ENCODE results near the gene KRI1. TPM values are rescaled to one million over a fixed set of nuclear protein-coding genes. Genes with fewer than 3 reads are reported as not detected.

The KRI1 gene
- total and polyA plus RNA-seq, 7 donors: 7.2 to 28.9 (median 14.5) TPM

DNA sequence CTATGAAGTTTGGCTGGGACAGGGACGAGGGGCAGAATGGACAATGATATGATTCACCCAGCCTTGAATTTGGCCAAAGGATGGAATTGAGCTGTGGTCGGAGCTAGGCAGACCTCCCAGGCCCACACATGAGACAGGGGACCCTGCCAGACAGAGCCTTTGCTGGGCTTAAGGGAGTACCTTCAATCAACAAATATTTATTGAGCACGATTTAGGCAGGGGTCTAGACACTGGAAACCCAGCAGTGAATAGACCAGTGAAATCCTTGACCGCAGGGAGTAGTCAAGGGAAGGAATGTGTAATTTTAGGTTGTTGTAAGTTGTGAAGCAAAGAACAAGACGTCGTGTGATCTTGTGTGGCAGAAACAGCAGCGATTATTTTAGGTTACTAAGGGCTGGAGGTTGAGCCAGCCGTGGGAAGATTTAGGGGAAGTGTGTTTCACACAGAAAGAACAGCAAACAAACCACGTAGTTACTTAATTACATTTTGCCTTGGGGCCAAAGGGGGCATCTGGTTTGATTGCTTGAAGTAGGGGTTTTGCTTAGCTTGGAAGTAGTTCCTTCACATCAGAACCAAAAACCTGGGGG lies 38.2 kb upstream of the KRI1 start:
- intact Hi-C loops (cut with DNase I): no loop called here
- 22 to 23% methylated on average over 9 of the region's 9 CpGs for WGBS, 2 donors
- DNase-seq: no peak
- TF ChIP-seq, protein P1, sequence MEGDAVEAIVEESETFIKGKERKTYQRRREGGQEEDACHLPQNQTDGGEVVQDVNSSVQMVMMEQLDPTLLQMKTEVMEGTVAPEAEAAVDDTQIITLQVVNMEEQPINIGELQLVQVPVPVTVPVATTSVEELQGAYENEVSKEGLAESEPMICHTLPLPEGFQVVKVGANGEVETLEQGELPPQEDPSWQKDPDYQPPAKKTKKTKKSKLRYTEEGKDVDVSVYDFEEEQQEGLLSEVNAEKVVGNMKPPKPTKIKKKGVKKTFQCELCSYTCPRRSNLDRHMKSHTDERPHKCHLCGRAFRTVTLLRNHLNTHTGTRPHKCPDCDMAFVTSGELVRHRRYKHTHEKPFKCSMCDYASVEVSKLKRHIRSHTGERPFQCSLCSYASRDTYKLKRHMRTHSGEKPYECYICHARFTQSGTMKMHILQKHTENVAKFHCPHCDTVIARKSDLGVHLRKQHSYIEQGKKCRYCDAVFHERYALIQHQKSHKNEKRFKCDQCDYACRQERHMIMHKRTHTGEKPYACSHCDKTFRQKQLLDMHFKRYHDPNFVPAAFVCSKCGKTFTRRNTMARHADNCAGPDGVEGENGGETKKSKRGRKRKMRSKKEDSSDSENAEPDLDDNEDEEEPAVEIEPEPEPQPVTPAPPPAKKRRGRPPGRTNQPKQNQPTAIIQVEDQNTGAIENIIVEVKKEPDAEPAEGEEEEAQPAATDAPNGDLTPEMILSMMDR (IDR thresholded peaks at IDR 0.05): no peak
- peak in 1 of 4 donors; percentile 23 for TF ChIP-seq POLR2AphosphoS5 (IDR thresholded peaks at IDR 0.05)
- peak overlapping the region; percentile 82 to 92 (median 86) for H3K27ac ChIP-seq
- no peaks in the 10 kb centered on the region for H3K9me3 ChIP-seq
- no peaks in the 10 kb centered on the region for H3K36me3 ChIP-seq
- H3K27me3 ChIP-seq: no peaks in the 10 kb centered on the region
- peak overlapping the region in 3 of 4 donors; percentile 92 to 99 (median 95) for H3K4me3 ChIP-seq
- peaks cover 0 to 18% (median 13%) of the 10 kb centered on the region in 4 donors for H3K4me1 ChIP-seq

DNA sequence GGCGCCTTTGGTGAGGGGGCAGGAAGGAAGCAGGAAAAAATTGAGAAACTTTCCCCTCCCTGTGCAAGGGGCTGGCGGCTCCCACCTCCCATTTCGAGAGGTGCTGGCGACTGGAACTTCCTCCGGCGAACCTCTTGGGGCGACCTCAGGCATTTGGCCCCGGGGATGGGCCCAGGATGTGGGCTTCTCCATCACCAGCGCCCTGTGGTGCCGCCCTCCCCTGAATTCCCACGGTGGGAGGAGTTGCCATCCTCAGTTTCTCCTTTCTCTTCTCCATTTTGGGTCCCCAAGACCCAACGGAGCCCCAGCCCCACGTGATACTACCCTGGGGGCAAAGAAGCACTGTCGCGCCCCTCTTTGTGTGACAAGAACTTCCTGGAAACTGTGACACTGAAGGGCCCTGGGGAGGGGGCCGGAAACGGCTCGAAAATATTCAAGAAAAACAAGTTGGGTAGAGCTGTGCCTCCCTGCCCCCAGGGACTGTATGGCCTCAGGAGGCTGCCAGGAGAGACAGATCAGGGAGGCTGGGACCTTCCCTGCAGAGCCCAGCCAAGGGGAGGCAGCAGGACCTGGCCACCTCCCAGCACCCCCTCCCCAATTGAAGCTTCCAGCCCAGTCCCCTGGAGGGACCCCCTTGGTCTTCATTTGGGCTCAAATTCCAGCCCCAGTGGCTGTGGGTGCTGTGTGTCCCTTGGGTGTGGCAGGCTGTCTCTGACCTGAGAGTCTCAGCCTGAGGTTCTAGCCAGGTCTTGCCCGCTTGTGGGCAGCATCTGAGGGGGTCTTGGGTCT lies 37.5 kb upstream of the KRI1 start:
- Histone ChIP-seq H3K9me3 (no peaks in the 10 kb centered on the region), H3K4me1 (peaks cover 0 to 18% (median 13%) of the 10 kb centered on the region in 4 donors), H3K27ac (peak overlapping the region; percentile 82 to 92 (median 86)), H3K4me3 (peak overlapping the region; percentile 92 to 100 (median 97)), H3K36me3 (no peaks in the 10 kb centered on the region), H3K27me3 (no peaks in the 10 kb centered on the region)
- intact Hi-C loops (cut with DNase I): no loop called here
- 8 to 21% methylated on average over 19 of the region's 19 CpGs for WGBS, 2 donors
- TF ChIP-seq POLR2A (IDR thresholded peaks at IDR 0.05) (no peak), POLR2AphosphoS5 (IDR thresholded peaks at IDR 0.05) (no peak), EP300 (IDR thresholded peaks at IDR 0.05) (no peak)
- TF ChIP-seq, protein P1 (IDR thresholded peaks at IDR 0.05): no peak
- DNase-seq: peak; percentile 68

DNA sequence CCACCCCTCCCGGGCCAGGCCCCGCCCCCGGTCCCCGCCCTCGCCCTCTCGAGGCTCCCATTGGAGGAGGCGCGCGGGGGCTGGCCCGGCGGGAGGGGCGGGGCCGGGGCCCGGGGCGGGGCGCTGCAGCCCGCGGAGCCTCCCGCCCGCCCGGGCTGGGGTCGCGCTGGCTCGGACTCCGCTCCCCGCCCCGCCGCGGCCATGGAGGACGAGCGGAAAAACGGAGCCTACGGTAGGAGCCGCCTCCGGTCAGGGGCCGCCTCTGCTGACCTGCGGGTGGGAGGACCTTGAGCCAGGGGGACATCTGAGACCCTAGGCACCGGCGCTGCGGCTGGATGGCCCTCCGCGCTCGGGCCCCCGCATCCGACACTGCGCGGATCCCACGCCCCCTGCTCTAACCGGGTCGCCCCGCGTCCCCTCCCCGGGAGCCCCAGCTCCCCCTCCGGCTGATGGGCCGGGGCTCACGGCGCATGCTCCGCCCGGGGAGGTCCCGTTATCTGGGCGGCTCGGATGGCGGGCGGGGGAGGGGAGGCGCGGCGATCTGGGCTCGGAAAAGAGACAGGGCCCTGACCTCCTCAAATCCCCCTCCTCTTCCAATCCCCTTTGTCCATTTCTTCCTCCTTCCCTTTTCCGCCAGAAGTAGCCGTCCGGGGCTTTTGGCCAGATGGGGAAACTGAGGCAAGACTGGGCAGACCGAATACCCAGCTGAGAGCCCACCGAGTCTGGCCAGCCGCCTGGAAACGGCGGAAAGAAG lies 36.7 kb upstream of the KRI1 start:
- TF ChIP-seq POLR2AphosphoS5 (IDR thresholded peaks at IDR 0.05) (peak; percentile 21 to 83 (median 60)), POLR2A (IDR thresholded peaks at IDR 0.05) (no peak)
- WGBS, 2 donors: 1% methylated on average over 76 of the region's 76 CpGs
- DNase-seq: peak; percentile 91

DNA sequence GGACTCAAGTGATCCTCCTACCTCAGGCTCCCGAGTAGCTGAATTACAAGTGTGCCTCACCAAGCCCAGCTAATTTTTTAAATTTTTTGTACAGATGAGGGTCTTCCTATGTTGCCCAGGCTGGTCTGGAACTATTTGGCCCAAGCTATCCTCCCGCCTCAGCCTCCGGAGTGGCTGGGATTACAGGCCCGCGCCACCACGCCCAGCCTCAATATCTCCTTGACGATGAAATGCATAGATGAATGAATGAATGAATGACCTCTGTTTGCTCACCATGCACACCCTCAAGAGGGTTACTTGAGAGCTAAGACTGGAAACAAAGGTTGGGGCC lies 36.2 kb upstream of the KRI1 start:
- H3K27me3 ChIP-seq: no peaks in the 10 kb centered on the region
- H3K27ac ChIP-seq: peak overlapping the region in 1 of 4 donors; percentile 92
- H3K4me1 ChIP-seq: peaks cover 0 to 18% (median 13%) of the 10 kb centered on the region in 4 donors
- TF ChIP-seq, protein P1 (IDR thresholded peaks at IDR 0.05): no peak
- TF ChIP-seq EP300 (IDR thresholded peaks at IDR 0.05): no peak
- TF ChIP-seq POLR2AphosphoS5 (IDR thresholded peaks at IDR 0.05): no peak
- no peak for TF ChIP-seq POLR2A (IDR thresholded peaks at IDR 0.05)
- no peak for DNase-seq
- H3K4me3 ChIP-seq: peak overlapping the region in 3 of 4 donors; percentile 92 to 99 (median 95)
- no peaks in the 10 kb centered on the region for H3K9me3 ChIP-seq
- intact Hi-C loops (cut with DNase I): no loop called here
- WGBS, 2 donors: 20 to 26% methylated on average over 7 of the region's 7 CpGs
- H3K36me3 ChIP-seq: no peaks in the 10 kb centered on the region

More for the DNA sequence above, 36.7 kb upstream of the KRI1 start:
- Histone ChIP-seq H3K9me3 (no peaks in the 10 kb centered on the region), H3K36me3 (no peaks in the 10 kb centered on the region), H3K27me3 (no peaks in the 10 kb centered on the region), H3K27ac (peak overlapping the region; percentile 82 to 92 (median 86)), H3K4me3 (peak overlapping the region; percentile 92 to 100 (median 97)), H3K4me1 (peaks cover 0 to 18% (median 13%) of the 10 kb centered on the region in 4 donors)
- intact Hi-C loops (cut with DNase I): no loop called here

DNA sequence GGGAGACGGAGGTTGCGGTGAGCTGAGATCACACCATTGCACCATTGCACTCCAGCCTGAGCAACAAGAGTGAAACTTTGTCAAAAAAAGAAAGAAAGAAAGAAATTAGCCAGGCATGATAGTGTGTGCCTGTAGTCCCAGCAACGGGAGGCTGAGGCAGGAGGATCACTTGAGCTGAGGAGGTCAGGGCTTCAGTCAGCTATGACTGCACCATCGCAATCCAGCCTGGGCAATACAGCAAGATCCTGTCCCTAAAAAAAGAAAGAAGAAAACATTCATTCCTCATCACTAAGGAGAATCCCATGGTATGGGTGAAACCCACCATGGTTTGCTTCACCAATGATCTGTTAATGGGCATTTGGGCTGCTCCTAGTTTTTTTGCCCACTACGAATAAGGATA lies 34.3 kb upstream of the KRI1 start:
- no peaks in the 10 kb centered on the region for H3K36me3 ChIP-seq
- no peaks in the 10 kb centered on the region for H3K9me3 ChIP-seq
- TF ChIP-seq, protein P1 (IDR thresholded peaks at IDR 0.05): no peak
- TF ChIP-seq EP300 (IDR thresholded peaks at IDR 0.05) (no peak), POLR2AphosphoS5 (IDR thresholded peaks at IDR 0.05) (no peak), POLR2A (IDR thresholded peaks at IDR 0.05) (no peak)
- H3K4me3 ChIP-seq: no peak overlapping the region
- H3K27ac ChIP-seq: no peak overlapping the region
- DNase-seq: no peak
- 91 to 97% methylated on average over 5 of the region's 5 CpGs for WGBS, 2 donors
- intact Hi-C loops (cut with DNase I): no loop called here
- peaks cover 0 to 18% (median 13%) of the 10 kb centered on the region in 4 donors for H3K4me1 ChIP-seq
- no peaks in the 10 kb centered on the region for H3K27me3 ChIP-seq
